Activated CD4-positive, CD25-positive, alpha-beta regulatory T cell treated with anti-CD3 and anti-CD28 coated beads, Interleukin-2, amount 50 U/mL, for 16 hours (primary cell): ENCODE measurements around the gene HOXA3.

ENCODE experiments used
- DNase-seq: peaks from one replicate; pipeline ENCODE4 v3.0.0-alpha.2; 2020; ENCODE audit warnings: low read depth, low spot score

Gene HOXA3

GRCh38 chr7:27143950-27144780 is 8.2 kb downstream of the HOXA3 start:
- no peak for DNase-seq

- DNase-seq = no peak
Observed at GRCh38 chr7:27143023-27143949, 9.1 kb downstream of the HOXA3 start, which contains the start of gene HOXA5. Gene HOXA5 (minus strand): TSS chr7:27143681. CDS start chr7:27143607, 74 bp downstream.

GRCh38 chr7:27142580-27143022 is 9.8 kb downstream of the HOXA3 start:
- DNase-seq = no peak

- no peak for DNase-seq
Observed at GRCh38 chr7:27141923-27142579, 10.3 kb downstream of the HOXA3 start.

GRCh38 chr7:27141137-27141922 is 11.1 kb downstream of the HOXA3 start:
- no peak for DNase-seq

- no peak for DNase-seq
Observed at GRCh38 chr7:27140126-27140857, 12.1 kb downstream of the HOXA3 start.

- no peak for DNase-seq
Observed at GRCh38 chr7:27139334-27140125, 12.9 kb downstream of the HOXA3 start.

- DNase-seq = no peak
Observed at GRCh38 chr7:27138985-27139333, 13.4 kb downstream of the HOXA3 start.

GRCh38 chr7:27138472-27138871 is 13.9 kb downstream of the HOXA3 start:
- no peak for DNase-seq

- DNase-seq = no peak
Observed at GRCh38 chr7:27137640-27138315, 14.6 kb downstream of the HOXA3 start.

GRCh38 chr7:27134392-27134791 is 18.0 kb downstream of the HOXA3 start:
- DNase-seq = no peak

GRCh38 chr7:27133409-27134231 is 18.8 kb downstream of the HOXA3 start:
- no peak for DNase-seq

- DNase-seq = no peak
Observed at GRCh38 chr7:27132978-27133377, 19.4 kb downstream of the HOXA3 start.

- no peak for DNase-seq
Observed at GRCh38 chr7:27132214-27132613, 20.2 kb downstream of the HOXA3 start.

- DNase-seq = no peak
Observed at GRCh38 chr7:27131390-27131819, 21.0 kb downstream of the HOXA3 start.

GRCh38 chr7:27130540-27131389 is 21.6 kb downstream of the HOXA3 start, which contains the start of gene HOXA4:
Gene HOXA4 (minus strand): TSS chr7:27130757. CDS start chr7:27130733, 24 bp downstream.
- DNase-seq = peak; percentile 28
